ENCODE data around the gene AKT1S1.
A peak's percentile ranks its signal among the peaks of the same experiment; 100 is the strongest.

AKT1S1 gene

GRCh38 chr19:49855676-49856573 is 21.2 kb downstream of the AKT1S1 start:
- Histone ChIP-seq H3K9me3 (ENCODE audit: control insufficient read depth in 1 of 2, low read length in 2 of 2) (no peaks in the 10 kb centered on the region), H3K27ac (ENCODE audit: low read length) (no peak overlapping the region), H3K4me1 (ENCODE audit: control insufficient read depth in 1 of 2, insufficient read depth in 2 of 2, low read length in 2 of 2) (peaks cover 11 to 21% of the 10 kb centered on the region in 2 donors), H3K27me3 (ENCODE audit: low read depth, low read length) (no peaks in the 10 kb centered on the region), H3K4me3 (ENCODE audit: low read depth in 1 of 2, low read length in 2 of 2) (no peak overlapping the region), H3K36me3 (ENCODE audit: control insufficient read depth in 1 of 2, insufficient read depth in 2 of 2, low read length in 2 of 2) (peaks cover 5 to 56% of the 10 kb centered on the region in 2 donors)

- peaks cover 3 to 49% of the 10 kb centered on the region in 2 donors for H3K36me3 ChIP-seq (ENCODE audit: control insufficient read depth in 1 of 2, insufficient read depth in 2 of 2, low read length in 2 of 2)
- no peaks in the 10 kb centered on the region for H3K9me3 ChIP-seq (ENCODE audit: control insufficient read depth in 1 of 2, low read length in 2 of 2)
- peaks cover 11 to 21% of the 10 kb centered on the region in 2 donors for H3K4me1 ChIP-seq (ENCODE audit: control insufficient read depth in 1 of 2, insufficient read depth in 2 of 2, low read length in 2 of 2)
- H3K27ac ChIP-seq (ENCODE audit: low read length): no peak overlapping the region
- no peaks in the 10 kb centered on the region for H3K27me3 ChIP-seq (ENCODE audit: low read depth, low read length)
- no peak overlapping the region for H3K4me3 ChIP-seq (ENCODE audit: low read depth in 1 of 2, low read length in 2 of 2)
Measured at GRCh38 chr19:49855277-49855675, 21.9 kb downstream of the AKT1S1 start.

GRCh38 chr19:49854378-49855263 is 22.5 kb downstream of the AKT1S1 start:
- H3K36me3 ChIP-seq (ENCODE audit: control insufficient read depth in 1 of 2, insufficient read depth in 2 of 2, low read length in 2 of 2): peaks cover 3 to 43% of the 10 kb centered on the region in 2 donors
- H3K9me3 ChIP-seq (ENCODE audit: control insufficient read depth in 1 of 2, low read length in 2 of 2): no peaks in the 10 kb centered on the region
- H3K27ac ChIP-seq (ENCODE audit: low read length): no peak overlapping the region
- H3K4me1 ChIP-seq (ENCODE audit: control insufficient read depth in 1 of 2, insufficient read depth in 2 of 2, low read length in 2 of 2): peaks cover 17 to 21% of the 10 kb centered on the region in 2 donors
- no peak overlapping the region for H3K4me3 ChIP-seq (ENCODE audit: low read depth in 1 of 2, low read length in 2 of 2)
- H3K27me3 ChIP-seq (ENCODE audit: low read depth, low read length): no peaks in the 10 kb centered on the region

- H3K4me3 ChIP-seq (ENCODE audit: low read depth in 1 of 2, low read length in 2 of 2): no peak overlapping the region
- peaks cover 17 to 21% of the 10 kb centered on the region in 2 donors for H3K4me1 ChIP-seq (ENCODE audit: control insufficient read depth in 1 of 2, insufficient read depth in 2 of 2, low read length in 2 of 2)
- peaks cover 3 to 38% of the 10 kb centered on the region in 2 donors for H3K36me3 ChIP-seq (ENCODE audit: control insufficient read depth in 1 of 2, insufficient read depth in 2 of 2, low read length in 2 of 2)
- H3K27ac ChIP-seq (ENCODE audit: low read length): no peak overlapping the region
- no peaks in the 10 kb centered on the region for H3K27me3 ChIP-seq (ENCODE audit: low read depth, low read length)
- H3K9me3 ChIP-seq (ENCODE audit: control insufficient read depth in 1 of 2, low read length in 2 of 2): no peaks in the 10 kb centered on the region
Measured at GRCh38 chr19:49853852-49854377, 23.2 kb downstream of the AKT1S1 start.

GRCh38 chr19:49852631-49853126 is 24.5 kb downstream of the AKT1S1 start:
- no peaks in the 10 kb centered on the region for H3K27me3 ChIP-seq (ENCODE audit: low read depth, low read length)
- no peaks in the 10 kb centered on the region for H3K9me3 ChIP-seq (ENCODE audit: control insufficient read depth in 1 of 2, low read length in 2 of 2)
- H3K4me1 ChIP-seq (ENCODE audit: control insufficient read depth in 1 of 2, insufficient read depth in 2 of 2, low read length in 2 of 2): peaks cover 17 to 21% of the 10 kb centered on the region in 2 donors
- peaks cover 3 to 26% of the 10 kb centered on the region in 2 donors for H3K36me3 ChIP-seq (ENCODE audit: control insufficient read depth in 1 of 2, insufficient read depth in 2 of 2, low read length in 2 of 2)
- no peak overlapping the region for H3K27ac ChIP-seq (ENCODE audit: low read length)
- H3K4me3 ChIP-seq (ENCODE audit: low read depth in 1 of 2, low read length in 2 of 2): peak overlapping the region; percentile 66 to 87

GRCh38 chr19:49851456-49852259 is 25.5 kb downstream of the AKT1S1 start:
- no peak overlapping the region for H3K27ac ChIP-seq (ENCODE audit: low read length)
- peaks cover 17 to 21% of the 10 kb centered on the region in 2 donors for H3K4me1 ChIP-seq (ENCODE audit: control insufficient read depth in 1 of 2, insufficient read depth in 2 of 2, low read length in 2 of 2)
- peaks cover 3 to 17% of the 10 kb centered on the region in 2 donors for H3K36me3 ChIP-seq (ENCODE audit: control insufficient read depth in 1 of 2, insufficient read depth in 2 of 2, low read length in 2 of 2)
- H3K4me3 ChIP-seq (ENCODE audit: low read depth in 1 of 2, low read length in 2 of 2): peak overlapping the region; percentile 66 to 87
- H3K9me3 ChIP-seq (ENCODE audit: control insufficient read depth in 1 of 2, low read length in 2 of 2): no peaks in the 10 kb centered on the region
- no peaks in the 10 kb centered on the region for H3K27me3 ChIP-seq (ENCODE audit: low read depth, low read length)

- Histone ChIP-seq H3K36me3 (ENCODE audit: control insufficient read depth in 1 of 2, insufficient read depth in 2 of 2, low read length in 2 of 2) (peaks cover 3 to 8% of the 10 kb centered on the region in 2 donors), H3K4me1 (ENCODE audit: control insufficient read depth in 1 of 2, insufficient read depth in 2 of 2, low read length in 2 of 2) (peaks cover 17 to 21% of the 10 kb centered on the region in 2 donors), H3K27ac (ENCODE audit: low read length) (peak within 1 kb of the TSS; percentile 95)
Measured at GRCh38 chr19:49850487-49851342, 26.4 kb downstream of the AKT1S1 start, which contains the start of gene PTOV1. Gene PTOV1 (plus strand): TSS chr19:49851159.

GRCh38 chr19:49850221-49850486 is 27.0 kb downstream of the AKT1S1 start:
- Histone ChIP-seq H3K27ac (ENCODE audit: low read length) (peak overlapping the region; percentile 45), H3K9me3 (ENCODE audit: control insufficient read depth in 1 of 2, low read length in 2 of 2) (no peaks in the 10 kb centered on the region), H3K36me3 (ENCODE audit: control insufficient read depth in 1 of 2, insufficient read depth in 2 of 2, low read length in 2 of 2) (peaks cover under 1 to 3% of the 10 kb centered on the region in 2 donors), H3K27me3 (ENCODE audit: low read depth, low read length) (no peaks in the 10 kb centered on the region), H3K4me1 (ENCODE audit: control insufficient read depth in 1 of 2, insufficient read depth in 2 of 2, low read length in 2 of 2) (peaks cover 17 to 21% of the 10 kb centered on the region in 2 donors), H3K4me3 (ENCODE audit: low read depth in 1 of 2, low read length in 2 of 2) (peak overlapping the region; percentile 62 to 87)

More at GRCh38 chr19:49850487-49851342, 26.4 kb downstream of the AKT1S1 start, which contains the start of gene PTOV1:
- no peaks in the 10 kb centered on the region for H3K9me3 ChIP-seq (ENCODE audit: control insufficient read depth in 1 of 2, low read length in 2 of 2)
- no peaks in the 10 kb centered on the region for H3K27me3 ChIP-seq (ENCODE audit: low read depth, low read length)
- peak within 1 kb of the TSS; percentile 66 to 87 for H3K4me3 ChIP-seq (ENCODE audit: low read depth in 1 of 2, low read length in 2 of 2)

- Histone ChIP-seq H3K4me3 (ENCODE audit: low read depth in 1 of 2, low read length in 2 of 2) (peak overlapping the region; percentile 62 to 87), H3K27me3 (ENCODE audit: low read depth, low read length) (no peaks in the 10 kb centered on the region), H3K9me3 (ENCODE audit: control insufficient read depth in 1 of 2, low read length in 2 of 2) (no peaks in the 10 kb centered on the region), H3K36me3 (ENCODE audit: control insufficient read depth in 1 of 2, insufficient read depth in 2 of 2, low read length in 2 of 2) (no peaks in the 10 kb centered on the region), H3K27ac (ENCODE audit: low read length) (peak overlapping the region; percentile 45), H3K4me1 (ENCODE audit: control insufficient read depth in 1 of 2, insufficient read depth in 2 of 2, low read length in 2 of 2) (peaks cover 17 to 21% of the 10 kb centered on the region in 2 donors)
Measured at GRCh38 chr19:49849433-49850220, 27.5 kb downstream of the AKT1S1 start.

Data from muscle layer of duodenum (tissue), 2 donors.